ENCODE data around the gene GOLGA6L10.

- no peak; the same call in 1 of the 2 replicates for TF ChIP-seq CTCF (IDR thresholded peaks at IDR 0.05)
- no peak for TF ChIP-seq SIN3A (IDR thresholded peaks at IDR 0.05; ENCODE audit: borderline replicate concordance, low read depth, low read length)
- no peak for TF ChIP-seq POLR2AphosphoS5 (IDR thresholded peaks at IDR 0.05; ENCODE audit: low read depth, low read length)
- no peak for TF ChIP-seq USF2 (IDR thresholded peaks at IDR 0.05; ENCODE audit: borderline replicate concordance, low read depth, low read length)
- no peak for TF ChIP-seq TAF1 (IDR thresholded peaks at IDR 0.05; ENCODE audit: borderline replicate concordance, low read depth, low read length)
- TF ChIP-seq MEF2A (IDR thresholded peaks at IDR 0.05; ENCODE audit: borderline replicate concordance, low read depth) = no peak
These were observed 42.2 kb downstream of the GOLGA6L10 start for GRCh38 chr15:82306791-82307713.

Data from SK-N-SH (cell line).